Activated CD8-positive, alpha-beta memory T cell treated with anti-CD3 and anti-CD28 coated beads for 48 hours (primary cell): ENCODE measurements around the gene COPS7A.
"Not testable (repeated sequence)": the region's sequence is repeated elsewhere in the genome, so short reads cannot be mapped to it uniquely, and the experiment has no call there.

Experiments used
- DNase-seq, 3 experiments: peaks; one replicate each; pipeline ENCODE4 v3.0.0-alpha.2; 2020; ENCODE audit warnings: low read depth in 2 of 3, low spot score in 2 of 3

COPS7A gene

DNA sequence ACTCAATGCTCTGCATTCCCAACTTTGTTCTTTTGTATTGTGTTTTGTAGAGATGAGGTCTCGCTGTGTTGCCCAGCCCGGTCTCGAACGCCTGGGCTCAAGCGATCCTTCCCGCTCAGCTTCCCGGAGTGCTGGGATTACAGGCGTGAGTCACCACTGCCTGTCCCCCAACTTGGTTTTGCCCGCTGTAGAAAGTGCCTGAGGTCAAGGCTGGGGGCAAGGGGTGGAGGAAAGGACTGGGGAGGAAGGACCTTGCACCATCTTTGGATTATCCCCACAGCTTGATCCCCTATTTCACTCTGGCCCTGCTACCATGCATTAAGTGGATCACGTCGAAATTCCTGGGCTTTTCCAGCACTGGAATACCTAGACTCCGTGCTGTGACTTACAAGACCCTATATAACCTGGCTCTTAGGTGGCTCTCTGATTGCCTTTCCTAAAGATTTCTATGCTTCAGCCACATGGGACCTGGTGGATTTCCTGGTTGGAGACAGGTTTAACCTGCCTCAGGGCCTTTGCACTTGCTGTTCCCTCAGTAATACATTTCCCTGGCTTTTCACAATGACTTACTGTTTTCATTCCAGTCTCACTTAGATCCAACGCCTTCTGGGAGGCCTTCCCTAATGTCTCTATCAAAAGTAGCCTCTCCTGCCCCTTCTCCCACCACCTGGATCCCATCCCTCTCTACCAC is 22.6 kb upstream of the COPS7A start:
- DNase-seq: no peak

DNA sequence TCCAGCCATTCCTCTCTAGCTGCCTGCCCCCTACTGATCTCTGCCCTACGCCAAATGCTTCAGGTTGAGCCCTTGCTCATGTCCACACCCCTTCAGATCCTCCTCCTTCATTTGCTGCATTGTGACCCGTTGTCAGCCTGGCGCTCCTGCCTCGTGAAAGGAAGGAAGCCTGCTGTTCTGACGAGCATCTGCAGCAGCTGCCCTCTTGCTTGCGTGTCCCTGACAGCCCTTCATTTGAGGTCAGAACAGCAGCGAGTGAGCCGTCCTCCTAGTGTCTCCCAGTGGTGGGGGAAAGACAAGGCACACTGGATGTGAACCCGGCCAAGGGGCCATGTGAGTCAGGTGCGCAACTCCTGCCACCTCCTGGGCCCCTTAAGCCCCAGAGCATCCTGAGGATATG is 20.2 kb upstream of the COPS7A start:
- no peak for DNase-seq

DNA sequence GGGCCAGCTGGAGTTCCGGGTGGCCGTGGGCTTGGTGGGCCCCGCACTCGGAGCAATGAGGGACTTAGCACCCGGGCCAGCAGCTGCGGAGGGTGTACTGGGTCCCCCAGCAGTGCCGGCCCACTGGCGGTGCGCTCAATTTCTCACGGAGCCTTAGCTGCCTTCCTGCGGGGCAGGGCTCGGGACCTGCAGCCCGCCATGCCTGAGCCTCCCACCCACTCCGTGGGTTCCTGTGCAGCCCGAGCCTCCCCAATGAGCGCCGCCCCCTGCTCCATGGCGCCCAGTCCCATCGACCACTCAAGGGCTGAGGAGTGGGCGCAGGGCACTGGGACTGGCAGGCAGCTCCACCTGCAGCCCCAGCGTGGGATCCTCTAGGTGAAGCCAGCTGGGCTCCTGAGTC is 15.5 kb upstream of the COPS7A start:
- not testable (repeated sequence) for DNase-seq

DNA sequence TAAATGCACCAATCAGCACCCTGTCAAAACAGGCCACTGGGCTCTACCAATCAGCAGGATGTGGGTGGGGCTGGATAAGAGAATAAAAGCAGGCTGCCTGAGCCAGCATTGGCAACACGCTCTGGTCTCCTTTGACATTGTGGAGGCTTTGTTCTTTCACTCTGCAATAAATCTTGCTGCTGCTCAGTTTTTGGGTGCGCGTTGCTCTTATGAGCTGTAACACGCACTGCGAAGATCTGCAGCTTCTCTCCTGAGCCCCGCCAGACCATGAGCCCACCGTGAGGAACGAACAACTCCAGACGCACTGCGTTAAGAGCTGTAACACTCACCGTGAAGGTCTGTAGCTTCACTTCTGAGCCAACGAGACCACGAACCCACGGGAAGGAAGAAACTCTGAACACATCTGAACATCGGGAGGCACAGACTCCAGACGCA is 14.9 kb upstream of the COPS7A start:
- DNase-seq: no peak

DNA sequence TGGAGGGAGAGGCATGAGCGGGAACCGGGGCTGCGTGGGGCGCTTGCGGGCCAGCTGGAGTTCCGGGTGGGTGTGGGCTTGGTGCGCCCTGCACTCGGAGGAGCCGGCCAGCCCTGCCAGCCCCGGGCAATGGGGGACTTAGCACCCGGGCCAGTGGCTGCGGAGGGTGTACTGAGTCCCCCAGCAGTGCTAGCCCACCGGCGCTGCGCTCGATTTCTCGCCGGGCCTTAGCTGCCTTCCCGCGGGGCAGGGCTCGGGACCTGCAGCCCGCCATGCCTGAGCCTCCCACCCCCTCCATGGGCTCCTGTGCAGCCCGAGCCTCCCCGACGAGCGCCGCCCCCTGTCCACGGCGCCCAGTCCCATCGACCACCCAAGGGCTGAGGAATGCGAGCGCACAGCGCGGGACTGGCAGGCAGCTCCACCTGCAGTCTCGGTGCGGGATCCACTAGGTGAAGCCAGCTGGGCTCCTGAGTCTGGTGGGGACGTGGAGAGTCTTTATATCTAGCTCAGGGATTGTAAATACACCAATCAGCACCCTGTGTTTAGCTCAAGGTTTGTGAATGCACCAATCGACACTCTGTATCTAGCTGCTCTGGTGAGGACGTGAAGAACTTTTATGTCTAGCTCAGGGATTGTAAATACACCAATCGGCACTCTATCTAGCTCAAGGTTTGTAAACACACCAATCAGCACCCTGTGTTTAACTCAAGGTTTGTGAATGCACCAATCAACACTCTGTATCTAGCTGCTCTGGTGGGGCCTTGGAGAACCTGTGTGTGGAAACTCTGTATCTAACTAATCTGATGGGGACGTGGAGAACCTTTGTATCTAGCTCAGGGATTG is 7.6 kb upstream of the COPS7A start:
- not testable (repeated sequence) for DNase-seq

DNA sequence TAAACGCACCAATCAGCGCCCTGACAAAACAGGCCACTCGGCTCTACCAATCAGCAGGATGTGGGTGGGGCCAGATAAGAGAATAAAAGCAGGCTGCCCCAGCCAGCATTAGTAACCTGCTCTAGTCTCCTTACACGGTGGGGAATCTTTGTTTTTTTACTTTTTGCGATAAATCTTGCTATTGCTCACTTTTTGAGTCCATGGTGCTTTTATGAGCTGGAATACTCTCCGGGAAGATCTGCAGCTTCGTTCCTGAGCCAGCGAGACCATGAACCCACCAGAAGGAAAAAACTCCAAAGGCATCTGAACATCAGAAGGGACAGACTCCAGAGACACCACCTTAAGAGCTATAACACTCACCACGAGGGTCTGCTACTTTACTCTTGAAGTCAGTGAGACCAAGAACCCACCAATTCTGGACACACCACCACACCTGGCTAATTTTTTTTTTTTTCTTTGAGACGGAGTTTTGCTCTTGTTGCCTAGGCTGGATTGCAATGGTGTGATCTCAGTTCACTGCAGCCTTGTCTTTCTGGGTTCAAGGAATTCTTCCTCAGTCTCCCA is 6.9 kb upstream of the COPS7A start:
- DNase-seq: no peak

DNA sequence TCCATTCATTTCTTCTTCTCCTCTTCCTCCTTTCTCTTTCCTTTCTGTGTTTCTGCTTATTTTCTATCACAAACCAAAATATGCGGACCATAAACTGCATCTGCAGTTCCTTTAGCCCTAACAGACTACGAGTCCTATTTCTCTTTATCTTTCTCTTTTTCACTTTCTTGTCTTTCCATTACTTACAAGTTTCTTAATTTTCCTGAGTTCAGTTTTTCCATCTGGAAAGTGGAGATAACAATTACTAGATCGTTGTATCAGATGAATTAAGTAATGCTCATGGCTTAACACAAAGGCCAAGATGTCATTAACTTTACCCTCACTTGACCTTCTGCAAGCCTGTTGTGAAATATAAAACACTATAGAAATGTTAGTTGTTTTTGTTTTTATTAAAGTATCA is 983 bp upstream of the COPS7A start:
- no peak for DNase-seq

DNA sequence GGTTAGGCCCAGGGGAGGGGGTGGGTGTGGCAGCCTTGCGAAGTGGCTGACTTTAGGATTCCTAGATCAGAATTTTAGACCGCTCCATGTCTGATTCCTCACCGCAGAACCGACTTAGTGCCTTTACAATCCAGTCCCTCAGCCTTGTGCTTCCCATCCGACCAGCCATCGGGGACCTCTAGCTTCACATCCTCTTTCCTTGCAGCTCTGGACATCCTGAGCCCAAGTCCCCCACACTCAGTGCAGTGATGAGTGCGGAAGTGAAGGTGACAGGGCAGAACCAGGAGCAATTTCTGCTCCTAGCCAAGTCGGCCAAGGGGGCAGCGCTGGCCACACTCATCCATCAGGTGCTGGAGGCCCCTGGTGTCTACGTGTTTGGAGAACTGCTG is 557 bp downstream of the COPS7A start:
- DNase-seq: no peak

DNA sequence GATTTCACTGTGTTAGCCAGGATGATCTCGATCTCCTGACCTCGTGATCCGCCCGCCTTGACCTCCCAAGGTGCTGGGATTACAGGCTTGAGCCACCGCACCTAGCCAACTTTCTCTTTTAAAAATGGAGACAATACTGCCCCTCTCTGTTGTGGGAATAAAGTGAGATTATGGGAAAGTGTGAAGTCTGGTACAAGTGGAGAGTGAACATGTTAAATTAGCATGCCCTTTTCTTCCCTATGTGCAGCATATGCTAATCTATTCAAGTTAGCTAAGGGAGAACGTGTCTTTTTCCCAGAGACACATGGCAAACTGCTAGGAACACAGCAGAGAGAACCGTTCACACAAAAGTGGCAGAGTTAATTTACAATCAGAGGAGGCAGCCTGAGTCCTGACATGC is 1.5 kb downstream of the COPS7A start:
- DNase-seq: no peak

DNA sequence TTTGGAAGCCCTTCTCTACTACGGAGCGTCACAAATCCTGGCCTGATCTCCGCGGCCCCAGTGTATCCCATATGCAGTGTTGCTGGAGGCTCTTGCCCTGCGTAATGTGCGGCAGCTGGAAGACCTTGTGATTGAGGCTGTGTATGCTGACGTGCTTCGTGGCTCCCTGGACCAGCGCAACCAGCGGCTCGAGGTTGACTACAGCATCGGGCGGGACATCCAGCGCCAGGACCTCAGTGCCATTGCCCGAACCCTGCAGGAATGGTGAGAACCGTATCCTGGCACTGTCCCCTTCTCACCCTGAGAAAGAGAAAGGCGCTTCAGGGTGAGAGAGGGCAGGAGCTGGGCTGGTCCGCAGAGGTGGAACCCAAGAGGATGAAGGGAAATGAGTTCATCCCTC is 5.3 kb downstream of the COPS7A start:
- DNase-seq: no peak

DNA sequence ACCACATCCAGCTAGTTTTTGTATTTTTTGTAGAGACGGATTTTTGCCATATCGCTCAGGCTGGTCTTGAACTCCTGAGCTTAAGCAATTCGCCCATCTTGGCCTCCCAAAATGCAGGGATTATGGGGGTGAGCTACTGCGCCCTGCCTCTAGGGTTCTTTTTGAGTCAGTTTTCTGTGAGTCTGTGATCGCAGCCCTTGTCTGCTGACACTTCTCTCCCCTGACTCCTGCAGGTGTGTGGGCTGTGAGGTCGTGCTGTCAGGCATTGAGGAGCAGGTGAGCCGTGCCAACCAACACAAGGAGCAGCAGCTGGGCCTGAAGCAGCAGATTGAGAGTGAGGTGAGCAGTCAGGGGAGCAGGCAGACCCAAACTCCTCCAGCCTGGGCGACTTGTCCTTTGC is 6.3 kb downstream of the COPS7A start:
- DNase-seq: no peak

DNA sequence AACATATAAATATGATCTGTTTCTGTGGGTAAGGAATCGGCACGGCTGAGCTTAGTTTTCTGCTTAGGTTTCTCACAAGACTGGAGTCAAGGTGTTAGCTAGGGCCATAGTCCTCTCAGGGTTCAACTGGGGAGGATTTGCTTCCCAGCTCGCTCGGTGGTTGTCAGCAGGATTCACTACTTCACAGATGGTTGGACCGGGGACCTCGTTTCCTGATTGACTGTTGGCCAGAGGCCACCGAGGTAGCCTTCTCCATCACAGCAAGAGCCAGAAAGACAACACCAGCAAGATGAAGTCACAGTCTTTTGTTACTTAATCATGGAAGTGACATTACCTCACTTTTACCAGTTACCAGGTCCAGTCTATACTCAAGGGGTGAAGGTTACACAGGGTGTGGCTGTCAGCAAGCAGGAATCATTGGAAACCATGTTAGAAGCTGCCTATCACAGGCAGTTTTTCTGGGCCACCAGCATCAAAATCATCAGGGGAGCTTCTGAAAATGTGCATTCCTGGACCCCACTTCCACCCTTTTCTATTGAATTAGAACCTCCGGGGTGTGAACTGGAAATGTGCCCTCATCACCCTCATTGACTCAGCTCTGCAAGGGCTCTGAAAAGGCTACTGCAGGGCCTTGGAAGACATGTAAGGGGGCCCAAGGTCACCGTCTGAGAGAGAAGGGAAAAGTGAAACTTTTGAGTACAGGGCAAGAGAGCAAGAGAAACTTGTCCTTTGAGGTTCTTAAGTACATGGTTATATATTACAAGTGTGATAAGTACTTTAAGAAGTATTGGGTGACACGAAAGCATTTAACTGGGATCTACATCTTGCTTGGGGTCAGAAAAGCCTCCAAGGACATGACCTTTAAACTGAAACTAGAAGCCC is 10.9 kb downstream of the COPS7A start:
- no peak for DNase-seq

DNA sequence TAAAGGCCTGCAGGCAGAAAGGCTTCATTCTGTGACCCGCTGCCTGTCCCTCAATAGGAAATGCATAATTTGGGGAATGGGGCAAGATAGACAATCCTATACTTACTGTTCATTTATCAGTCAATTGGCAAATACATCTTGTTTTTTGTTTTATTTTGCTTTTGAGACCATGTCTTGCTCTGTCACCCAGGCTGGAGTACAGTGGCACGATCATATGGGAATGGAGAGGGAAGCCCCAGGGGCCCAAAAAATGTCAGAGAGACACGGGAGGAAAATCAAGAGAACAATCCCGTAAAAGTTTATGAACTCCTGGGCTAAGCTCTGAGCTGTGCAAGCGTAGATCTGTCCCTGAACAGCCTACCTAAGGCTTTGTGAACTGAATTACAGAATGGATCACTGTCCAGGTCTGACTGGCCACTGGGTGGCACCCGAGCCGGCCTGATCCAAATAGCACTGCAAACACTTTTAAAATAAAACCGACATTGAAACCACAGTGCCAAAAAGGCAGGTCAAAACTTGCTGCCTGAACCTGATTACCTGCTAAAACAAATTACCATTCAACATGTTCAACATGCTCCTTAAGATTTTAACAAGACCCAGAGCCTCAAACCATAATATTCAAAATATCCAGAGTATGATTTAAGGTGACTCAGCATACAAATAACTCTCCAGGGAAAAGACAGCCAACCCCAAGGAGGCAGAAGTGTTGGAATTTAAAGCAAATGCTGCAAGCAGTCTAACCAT is 11.8 kb downstream of the COPS7A start:
- DNase-seq: no peak

DNA sequence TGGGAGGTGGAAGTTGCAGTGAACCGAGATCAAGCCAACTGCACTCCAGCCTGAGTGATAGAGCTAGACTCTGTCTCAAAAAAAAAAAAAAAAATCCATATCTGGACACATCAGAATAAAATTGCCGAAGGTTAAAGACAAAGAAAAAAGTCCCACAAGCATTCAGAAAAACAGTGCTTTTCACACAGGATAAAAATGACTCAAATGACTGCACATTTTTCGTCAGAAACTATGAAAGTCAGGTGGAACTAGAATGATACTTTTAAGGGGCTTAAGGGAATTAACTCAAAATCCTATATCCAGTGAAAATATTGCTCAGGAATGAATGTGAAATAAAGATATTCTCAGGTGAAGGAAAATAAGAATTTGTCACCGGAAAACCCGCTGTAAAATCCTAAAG is 12.9 kb downstream of the COPS7A start:
- DNase-seq: no peak

DNA sequence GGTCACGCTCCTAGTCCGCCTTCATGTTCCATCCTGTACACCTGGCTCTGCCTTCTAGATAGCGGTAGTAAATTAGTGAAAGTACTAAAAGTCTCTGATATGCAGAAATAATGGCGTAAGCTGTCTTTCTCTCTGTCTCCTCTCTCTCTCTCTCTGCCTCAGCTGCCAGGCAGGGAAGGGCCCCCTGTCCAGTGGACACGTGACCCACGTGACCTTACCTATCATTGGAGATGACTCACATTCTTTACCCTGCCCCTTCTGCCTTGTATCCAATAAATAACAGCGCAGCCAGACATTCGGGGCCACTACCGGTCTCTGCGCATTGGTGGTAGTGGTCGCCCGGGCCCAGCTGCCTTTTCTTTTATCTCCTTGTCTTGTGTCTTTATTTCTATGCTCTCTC is 18.2 kb downstream of the COPS7A start:
- DNase-seq: not testable (repeated sequence)

DNA sequence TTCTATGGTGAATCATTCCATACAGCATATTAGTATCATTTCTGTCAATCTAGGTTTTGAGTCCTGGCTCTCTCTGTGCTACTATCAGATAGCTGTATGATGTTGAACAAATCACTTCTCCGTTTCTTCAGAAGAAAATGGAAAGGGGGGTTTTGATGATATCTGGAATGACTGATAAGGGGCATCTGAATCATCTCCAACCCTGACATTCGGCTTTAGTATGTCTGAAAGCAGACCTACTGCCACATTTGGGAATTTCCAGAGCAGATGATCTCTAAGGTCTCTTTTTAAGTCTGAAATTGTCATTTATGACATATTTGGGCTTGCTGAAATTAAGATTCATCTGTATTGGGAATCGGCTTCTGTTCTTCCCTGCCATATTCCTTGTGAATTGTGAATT is 19.0 kb downstream of the COPS7A start:
- DNase-seq: no peak

DNA sequence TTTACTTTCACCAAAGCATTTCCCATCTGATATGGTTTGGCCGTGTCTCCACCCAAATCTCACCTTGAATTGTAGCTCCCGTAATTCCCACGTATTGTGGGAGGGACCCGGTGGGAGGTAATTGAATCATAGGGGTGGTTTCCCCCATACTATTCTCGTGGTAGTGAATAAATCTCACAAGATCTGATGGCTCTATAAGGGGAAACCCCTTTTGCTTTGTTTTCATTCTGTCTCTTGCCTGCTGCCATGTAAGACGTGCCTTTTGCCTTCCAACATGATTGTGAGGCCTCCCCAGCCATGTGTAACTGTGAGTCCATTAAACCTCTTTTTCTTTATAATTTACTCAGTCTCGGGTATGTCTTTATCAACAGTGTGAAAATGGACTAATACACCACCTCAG is 19.5 kb downstream of the COPS7A start:
- DNase-seq: not testable (repeated sequence)

DNA sequence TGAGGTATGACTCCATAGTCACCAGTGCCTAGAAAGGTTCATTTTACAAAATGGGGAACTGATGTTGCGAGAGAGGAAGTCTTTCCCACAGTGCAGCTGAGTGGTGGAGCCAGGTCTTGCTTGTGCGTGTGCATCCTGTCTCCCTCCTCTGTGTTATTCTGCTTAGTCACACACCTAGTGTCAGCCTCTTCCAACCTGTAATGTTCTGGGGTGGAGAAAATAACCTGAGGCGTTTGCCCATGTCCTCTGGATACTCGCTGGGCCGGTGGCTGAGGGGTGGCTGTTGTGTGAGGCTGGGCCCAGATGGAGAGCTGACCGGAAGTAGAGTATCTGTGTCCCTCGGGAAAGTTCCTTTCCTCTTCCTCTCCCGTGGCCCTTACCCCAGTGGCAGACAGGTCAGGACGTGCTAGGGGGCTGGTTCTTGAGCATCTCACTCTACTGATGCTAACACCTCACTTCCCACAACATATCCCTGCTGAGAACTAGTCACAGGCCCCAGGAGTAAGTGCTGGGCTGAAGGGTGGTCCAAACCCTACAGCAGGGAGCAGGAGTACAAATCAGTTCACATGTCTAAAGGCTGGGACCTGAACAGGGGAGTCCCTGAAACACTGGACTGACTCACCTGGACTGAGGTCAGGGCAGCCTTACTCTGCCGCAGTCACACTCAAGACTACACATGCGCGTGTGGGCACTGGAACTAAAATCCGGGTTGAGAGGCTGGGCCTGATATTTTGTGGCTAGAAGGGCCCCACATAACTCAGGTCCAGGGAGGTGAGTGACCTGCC is 22.1 kb downstream of the COPS7A start:
- DNase-seq: no peak

DNA sequence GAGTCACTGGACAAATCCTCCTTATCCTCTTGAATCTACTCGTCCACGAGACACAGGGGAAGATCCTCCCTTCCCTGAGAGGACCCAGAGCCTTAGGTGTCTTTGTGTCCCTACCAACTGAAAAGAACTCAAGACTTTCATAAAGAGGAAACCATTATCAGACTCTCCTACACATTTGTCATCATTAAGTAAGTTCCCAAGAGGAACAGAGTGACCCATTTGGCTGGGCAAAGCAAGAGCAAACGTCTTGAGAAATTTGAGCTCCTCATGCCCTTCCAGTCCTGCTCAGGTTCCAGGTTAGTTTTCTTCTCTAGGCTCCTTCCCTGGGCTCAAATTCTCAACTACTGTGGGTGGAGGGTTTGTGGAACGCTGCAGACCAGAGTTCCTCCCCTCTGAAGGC is 23.4 kb downstream of the COPS7A start:
- no peak for DNase-seq

DNA sequence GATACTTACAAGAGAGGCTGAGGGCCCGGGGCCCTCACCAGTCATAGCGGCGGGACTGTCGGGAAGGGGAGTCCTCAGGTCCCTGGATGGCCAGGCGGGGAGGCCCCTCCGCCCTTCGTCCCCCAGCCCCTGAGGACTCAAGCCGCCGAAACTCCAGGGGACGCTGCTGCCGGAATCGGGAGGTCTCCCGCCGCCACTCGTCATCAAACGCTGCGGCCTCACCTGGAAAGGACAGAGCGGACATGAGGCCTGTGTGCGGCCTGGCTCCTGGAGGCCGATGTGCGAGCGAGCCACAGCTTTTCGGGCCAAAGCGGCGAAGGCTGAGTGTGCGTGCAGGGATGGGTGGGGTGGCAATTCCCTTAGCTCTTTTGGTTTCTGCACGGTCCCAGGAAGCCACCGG is 24.9 kb downstream of the COPS7A start:
- DNase-seq: no peak
